Embryonic facial prominence (tissue), 1 donor: ENCODE data around the gene PALM3.
"Not testable (repeated sequence)": the region's sequence is repeated elsewhere in the genome, so short reads cannot be mapped to it uniquely, and the experiment has no call there.

Experiments
- DNase-seq: peaks from one replicate; pipeline ENCODE4 v3.0.0-alpha.2; 2016; ENCODE audit errors: extremely low spot score

The PALM3 gene

DNA sequence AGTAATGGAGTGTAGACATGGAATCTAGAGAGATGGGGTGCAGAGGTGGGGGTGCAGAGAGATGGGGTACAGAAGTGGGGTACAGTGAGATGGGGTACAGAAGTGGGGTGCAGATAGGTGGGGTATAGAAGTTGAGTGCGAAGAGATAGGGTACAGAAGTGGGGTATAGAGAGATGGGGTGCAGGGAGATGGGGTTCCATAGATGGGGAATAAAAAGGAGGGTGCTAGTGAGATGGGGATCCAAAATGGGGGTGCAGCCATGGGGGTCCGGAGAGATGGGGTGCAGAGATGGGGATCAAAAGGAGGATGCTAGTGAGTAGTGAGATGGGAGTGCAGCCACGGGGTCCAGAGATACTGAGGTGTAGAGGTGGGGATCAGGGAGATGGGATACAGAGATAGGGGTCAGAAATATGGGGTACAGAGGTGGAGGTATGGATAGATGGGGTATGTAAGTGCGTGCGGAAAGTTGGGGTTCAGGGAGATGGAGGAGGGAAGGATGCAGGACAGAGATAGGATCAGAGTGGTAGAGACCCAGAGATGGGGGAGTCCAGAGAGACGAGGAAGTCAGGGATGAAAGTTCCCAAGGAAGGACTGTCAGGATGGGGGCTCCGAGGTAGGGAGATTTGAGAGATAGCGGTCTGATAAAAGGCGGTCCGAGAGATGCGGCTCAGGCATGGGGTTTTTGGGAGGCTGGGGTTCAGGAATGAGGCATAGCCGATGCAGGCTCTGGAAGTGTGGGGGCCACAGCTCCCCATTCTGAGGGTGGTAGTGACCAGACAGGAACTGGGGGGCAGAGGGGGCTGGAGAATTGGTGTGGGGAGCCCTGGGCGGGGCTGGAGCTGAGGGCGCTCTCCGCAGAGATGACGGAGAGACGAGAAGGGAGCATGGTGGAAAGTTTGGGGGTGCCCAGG is 3.4 kb downstream of the PALM3 start:
- DNase-seq = no peak

GRCh38 chr19:14056741-14057356 is 5.0 kb downstream of the PALM3 start:
- DNase-seq = no peak

DNA sequence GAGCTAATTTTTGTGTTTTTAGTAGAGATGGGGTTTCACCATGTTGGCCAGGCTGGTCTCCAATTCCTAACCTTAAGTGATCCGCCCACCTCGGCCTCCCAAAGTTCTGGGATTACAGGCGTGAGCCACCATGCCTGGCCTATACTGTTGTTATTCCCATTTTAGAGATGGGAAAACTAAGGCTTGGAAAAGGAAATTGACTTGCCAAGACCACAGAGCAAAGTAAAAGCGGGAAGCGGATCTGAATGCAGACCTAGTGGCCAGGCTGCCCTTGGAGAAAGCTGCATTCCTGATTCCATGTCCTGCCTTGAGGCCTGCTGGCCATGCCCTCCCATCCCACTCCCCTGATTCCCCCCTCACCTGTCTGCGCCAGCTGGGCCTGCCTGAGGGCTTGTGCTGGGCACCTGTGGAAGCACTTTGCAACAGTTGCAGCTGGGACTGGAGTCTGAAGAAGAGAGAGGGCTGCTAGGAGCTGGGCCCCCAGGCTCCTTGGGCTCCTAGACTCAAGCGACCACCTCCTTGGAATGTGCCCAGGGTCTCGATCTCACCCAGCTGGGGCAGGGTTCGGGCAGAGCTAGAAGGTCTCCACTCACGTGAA is 5.7 kb downstream of the PALM3 start:
- DNase-seq = no peak

DNA sequence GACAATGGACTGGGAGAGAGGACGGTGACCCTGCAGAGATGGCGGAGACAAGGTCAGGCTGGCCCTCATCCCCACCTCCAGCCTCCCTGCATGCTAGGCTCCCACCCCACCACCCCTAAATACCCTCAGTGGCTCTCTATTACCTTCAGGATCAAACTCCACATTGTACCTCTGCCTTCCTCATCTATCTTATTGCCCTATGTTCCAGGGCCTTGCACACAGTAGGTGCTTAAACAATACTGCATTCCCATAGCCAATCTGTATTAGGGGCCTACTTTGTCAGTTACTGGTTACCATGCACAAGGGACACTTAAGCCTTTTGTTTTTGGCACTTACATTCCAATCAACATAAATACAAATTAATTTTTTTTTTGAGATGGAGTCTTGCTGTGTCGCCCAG is 6.5 kb downstream of the PALM3 start:
- DNase-seq = no peak

DNA sequence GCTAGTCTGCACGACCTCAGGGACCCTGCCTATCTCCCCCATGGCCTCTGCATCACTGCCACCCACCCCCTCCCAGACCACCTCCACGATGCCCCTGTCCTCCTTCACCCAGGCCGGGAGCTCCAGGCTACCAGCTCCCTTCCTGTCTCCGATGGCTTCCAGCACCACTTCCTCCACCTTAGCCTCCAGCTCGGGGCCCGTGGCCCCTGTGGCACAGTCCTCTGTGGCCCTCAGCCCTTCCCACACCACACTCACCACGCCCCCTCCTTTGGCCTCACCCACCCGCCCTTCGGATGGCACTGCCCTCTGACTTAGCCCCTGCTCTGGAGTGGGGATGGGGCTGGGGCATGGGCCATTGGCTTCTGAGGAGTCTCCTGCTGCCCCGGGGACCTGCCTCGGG is 7.2 kb downstream of the PALM3 start:
- DNase-seq = no peak

GRCh38 chr19:14054099-14054498 is 7.8 kb downstream of the PALM3 start:
- DNase-seq = no peak

- DNase-seq = no peak
These were observed 8.4 kb downstream of the PALM3 start for GRCh38 chr19:14053500-14053899.

GRCh38 chr19:14053032-14053431 is 8.8 kb downstream of the PALM3 start:
- no peak for DNase-seq

DNA sequence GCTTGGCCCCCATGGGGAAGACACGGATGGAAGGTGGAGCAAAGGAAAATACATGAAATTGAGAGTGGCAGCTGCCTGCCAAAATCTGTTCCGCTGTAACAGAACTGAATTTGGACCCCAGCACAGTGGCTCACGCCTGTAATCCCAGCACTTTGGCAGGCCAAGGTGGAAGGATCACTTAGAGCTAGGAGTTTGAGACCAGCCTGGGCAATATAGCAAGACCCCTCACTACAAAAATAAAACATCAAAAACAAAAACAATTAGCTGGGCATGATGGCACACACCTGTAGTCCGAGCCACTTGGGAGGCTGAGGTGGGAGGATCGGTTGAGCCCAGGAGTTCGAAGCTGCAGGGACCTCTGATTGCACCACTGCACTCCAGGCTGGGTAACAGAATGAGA is 9.4 kb downstream of the PALM3 start:
- DNase-seq = no peak

- no peak for DNase-seq
These were observed 9.9 kb downstream of the PALM3 start for GRCh38 chr19:14051980-14052379.

- DNase-seq = not testable (repeated sequence)
These were observed 10.9 kb downstream of the PALM3 start for GRCh38 chr19:14050961-14051360.

DNA sequence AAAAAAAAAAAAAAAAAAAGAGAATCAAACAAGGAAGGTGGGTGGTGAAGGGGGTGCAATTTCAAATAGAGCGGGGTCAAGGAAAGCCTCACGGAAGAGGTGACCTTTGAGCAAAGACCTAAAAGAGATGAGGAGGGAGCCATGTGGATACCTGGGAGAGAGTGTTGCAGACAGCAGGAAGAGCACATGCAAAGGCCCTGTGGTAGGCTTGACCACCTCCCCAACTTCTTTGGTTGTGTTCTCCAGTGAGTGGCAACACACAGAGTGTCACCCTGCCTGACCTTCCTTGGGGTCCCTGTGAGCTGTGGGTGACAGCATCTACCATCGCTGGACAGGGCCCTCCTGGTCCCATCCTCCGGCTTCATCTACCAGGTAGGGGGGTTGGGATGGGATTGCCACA is 11.4 kb downstream of the PALM3 start:
- no peak for DNase-seq

DNA sequence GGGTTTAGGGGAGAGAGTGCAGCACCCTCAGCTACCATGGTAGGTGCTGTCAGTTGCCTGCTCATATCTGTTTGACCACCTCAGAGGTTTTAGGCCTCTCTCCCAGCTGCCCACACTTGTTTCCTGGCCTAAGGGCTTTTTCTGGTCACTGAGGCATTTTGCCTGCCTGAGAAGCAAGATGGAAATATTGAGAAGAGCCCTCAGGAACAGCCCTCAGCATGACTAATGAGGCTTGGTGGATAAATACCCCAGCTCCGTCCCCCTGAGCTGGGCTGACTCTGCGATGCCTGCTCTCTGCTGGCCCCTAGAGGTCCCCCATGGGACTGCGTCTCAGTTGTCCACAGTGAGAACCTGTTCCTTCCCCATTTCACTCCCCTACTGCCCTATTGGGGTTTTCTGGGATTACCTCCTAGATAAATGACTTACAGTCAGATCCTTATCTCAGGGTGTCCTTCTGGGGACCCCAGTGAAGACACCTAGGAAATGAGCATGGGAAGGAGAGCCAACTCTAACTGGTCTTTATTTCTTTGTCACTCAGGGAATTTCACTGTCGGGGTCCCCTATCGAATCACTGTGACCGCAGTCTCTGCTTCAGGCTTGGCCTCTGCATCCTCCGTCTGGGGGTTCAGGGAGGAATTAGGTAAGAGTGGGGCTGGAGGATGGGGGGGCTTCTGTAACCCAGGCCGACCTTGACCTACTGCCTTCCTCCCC is 13.3 kb downstream of the PALM3 start:
- DNase-seq = no peak

GRCh38 chr19:14047866-14048265 is 14.0 kb downstream of the PALM3 start:
- not testable (repeated sequence) for DNase-seq

DNA sequence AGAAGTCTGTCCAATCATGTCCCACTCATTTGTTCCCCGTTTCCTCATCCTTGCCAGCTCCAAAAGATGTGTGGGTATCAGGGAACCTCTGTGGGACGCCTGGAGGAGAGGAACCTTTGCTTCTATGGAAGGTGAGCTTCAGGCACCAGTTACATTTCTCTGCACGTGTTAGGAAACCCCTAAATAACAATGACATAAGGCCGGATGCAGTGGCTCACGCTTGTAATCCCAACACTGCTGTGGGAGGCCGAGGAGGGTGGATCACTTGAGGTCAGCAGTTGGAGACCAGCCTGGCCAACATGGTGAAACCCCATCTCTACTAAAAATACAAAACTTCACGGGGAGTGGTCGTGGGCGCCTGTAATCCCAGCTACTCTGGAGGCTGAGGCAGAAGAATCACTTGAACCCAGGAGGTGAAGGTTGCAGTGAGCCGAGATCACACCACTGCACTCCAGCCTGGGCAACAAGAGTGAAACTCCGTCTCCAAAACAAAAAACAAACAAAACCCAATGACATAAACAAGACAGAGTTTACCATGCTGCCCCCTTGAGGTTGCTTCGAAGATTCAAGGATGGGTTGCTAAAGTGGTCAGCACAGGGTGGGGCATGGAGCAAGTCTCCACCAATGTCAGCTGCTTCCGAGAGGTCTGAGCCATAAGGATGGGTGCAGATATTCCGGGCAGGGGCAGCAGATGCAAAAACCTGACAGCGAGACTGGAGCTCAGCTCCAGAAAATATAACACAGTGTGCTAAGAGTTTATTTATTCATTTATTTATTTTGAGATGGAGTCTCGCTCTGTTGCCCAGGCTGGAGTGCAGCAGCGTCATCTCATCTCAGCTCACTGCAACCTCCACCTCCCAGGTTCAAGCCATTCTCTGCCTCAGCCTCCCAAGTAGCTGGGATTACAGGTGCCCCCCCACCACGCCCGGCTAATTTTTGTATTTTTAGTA is 18.9 kb downstream of the PALM3 start:
- not testable (repeated sequence) for DNase-seq

- DNase-seq = no peak
These were observed 22.7 kb downstream of the PALM3 start for GRCh38 chr19:14039181-14039580.

GRCh38 chr19:14035706-14036105 is 26.2 kb downstream of the PALM3 start:
- no peak for DNase-seq

DNA sequence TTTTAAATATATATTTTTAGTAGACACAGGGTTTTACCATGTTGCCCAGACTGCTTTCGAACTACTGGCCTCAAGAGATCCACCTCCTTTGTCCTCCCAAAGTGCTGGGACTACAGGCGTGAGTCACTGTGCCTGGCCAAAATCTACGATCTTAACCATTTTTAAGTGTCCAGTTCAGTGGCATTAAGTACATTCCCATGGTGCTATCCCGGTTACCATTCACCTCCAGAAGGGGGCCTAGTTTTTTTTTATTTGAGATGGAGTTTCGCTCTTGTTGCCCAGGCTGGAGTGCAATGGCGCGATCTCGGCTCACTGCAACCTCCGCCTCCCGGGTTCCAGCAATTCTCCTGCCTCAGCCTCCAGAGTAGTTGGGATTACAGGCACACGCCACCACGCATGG is 26.7 kb downstream of the PALM3 start:
- DNase-seq = not testable (repeated sequence)

DNA sequence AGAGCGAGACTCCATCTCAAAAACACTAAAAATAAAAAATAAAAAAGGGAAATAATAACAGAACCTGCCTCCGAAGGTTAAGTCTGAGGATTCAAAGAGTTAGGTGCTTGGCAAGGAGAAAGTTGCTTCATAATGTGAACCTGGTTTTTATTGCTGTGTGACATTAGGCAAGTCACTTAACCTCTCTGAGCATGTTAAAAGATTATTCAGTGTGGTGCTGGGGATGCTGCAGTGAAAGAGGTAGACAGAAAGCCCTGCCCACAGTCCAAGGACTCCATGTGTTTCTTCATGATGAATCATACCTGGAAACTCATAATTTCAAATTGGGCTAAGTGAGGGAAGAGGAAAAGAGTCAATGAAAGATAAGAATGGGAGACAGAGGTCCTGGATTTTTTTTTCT is 27.9 kb downstream of the PALM3 start:
- no peak for DNase-seq

DNA sequence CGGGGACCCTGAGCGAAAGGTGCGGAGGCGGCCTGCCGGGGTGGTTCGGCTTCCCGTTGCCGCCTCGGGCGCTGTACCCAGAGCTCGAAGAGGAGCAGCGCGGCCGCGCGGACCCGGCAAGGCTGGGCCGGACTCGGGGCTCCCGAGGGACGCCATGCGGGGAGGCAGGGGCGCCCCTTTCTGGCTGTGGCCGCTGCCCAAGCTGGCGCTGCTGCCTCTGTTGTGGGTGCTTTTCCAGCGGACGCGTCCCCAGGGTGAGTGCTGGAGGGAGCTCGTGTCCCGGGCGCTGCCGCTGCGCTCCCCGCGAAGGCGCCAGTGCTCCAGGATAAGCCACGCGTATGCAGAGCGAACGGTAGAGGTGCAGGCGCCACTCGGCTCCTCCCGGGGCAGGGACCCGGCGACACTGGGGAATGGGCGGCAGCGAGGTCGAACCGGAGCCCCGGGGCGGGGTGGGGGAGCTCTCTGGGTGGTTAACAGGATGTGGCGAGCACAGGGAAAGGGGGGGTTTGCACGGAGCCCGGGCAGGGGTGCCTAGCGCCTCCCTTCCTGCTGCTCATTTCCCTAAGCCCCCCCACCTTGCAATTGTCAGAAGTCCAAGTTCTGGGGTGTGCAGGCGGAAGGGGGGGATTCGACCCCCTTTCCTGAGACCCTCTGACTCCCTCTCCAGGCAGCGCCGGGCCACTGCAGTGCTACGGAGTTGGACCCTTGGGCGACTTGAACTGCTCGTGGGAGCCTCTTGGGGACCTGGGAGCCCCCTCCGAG is 30.0 kb downstream of the PALM3 start, which contains the start of gene IL27RA:
Gene IL27RA (plus strand): TSS at position 44 of the 762 bp plus-strand sequence. CDS start 111 bp downstream, at position 155.
- peak; percentile 30 for DNase-seq
